ENCODE measurements around the gene CAMK2G. TPM values are rescaled to one million over a fixed set of nuclear protein-coding genes. Genes with fewer than 3 reads are reported as not detected.

The CAMK2G gene
- total RNA-seq, 2 experiments from 2014 or later: 34.4 to 38.4 TPM

- peaks cover 70% of the 10 kb centered on the region for H3K36me3 ChIP-seq (ENCODE audit: insufficient read depth, low read length)
Observed at GRCh38 chr10:73827346-73828089, 46.8 kb downstream of the CAMK2G start.

GRCh38 chr10:73824146-73824725 lies 50.1 kb downstream of the CAMK2G start:
- H3K9me3 Mint-ChIP-seq: no peaks in the 10 kb centered on the region
- no peak for DNase-seq
- Histone ChIP-seq H3K9me3 (ENCODE audit: control insufficient read depth in 1 of 2, insufficient read depth in 1 of 2, low read length in 2 of 2) (no peaks in the 10 kb centered on the region), H3K4me1 (ENCODE audit: insufficient read depth, low read length) (no peaks in the 10 kb centered on the region), H3K27me3 (ENCODE audit: control insufficient read depth in 1 of 2, insufficient read depth in 2 of 2, low read length in 2 of 2) (no peaks in the 10 kb centered on the region), H3K36me3 (ENCODE audit: insufficient read depth, low read length) (peaks cover 78% of the 10 kb centered on the region), H3K27ac (ENCODE audit: low read depth in 1 of 2, low read length in 2 of 2) (no peak overlapping the region), H3K4me3 (ENCODE audit: low read length) (no peak overlapping the region)
- CTCF ChIA-PET: no interaction called here
- H3K4me3 Mint-ChIP-seq: no peak overlapping the region
- H3K27me3 Mint-ChIP-seq: no peaks in the 10 kb centered on the region
- no peak for TF ChIP-seq CTCF (IDR thresholded peaks at IDR 0.05)
- H3K4me1 Mint-ChIP-seq (ENCODE audit: low read depth): no peaks in the 10 kb centered on the region
- peaks cover 68% of the 10 kb centered on the region for H3K36me3 Mint-ChIP-seq (ENCODE audit: low read depth)
- ATAC-seq (ENCODE audit: poor library complexity): no peak
- no peak overlapping the region for H3K27ac Mint-ChIP-seq
- intact Hi-C loops (cut with DNase I, micrococcal nuclease): no loop called here
- POLR2A ChIA-PET: no interaction called here

More at GRCh38 chr10:73827346-73828089, 46.8 kb downstream of the CAMK2G start:
- Histone ChIP-seq H3K4me1 (ENCODE audit: insufficient read depth, low read length) (no peaks in the 10 kb centered on the region), H3K27ac (ENCODE audit: low read depth in 1 of 2, low read length in 2 of 2) (no peak overlapping the region), H3K27me3 (ENCODE audit: control insufficient read depth in 1 of 2, insufficient read depth in 2 of 2, low read length in 2 of 2) (no peaks in the 10 kb centered on the region), H3K4me3 (ENCODE audit: low read length) (no peak overlapping the region), H3K9me3 (ENCODE audit: control insufficient read depth in 1 of 2, insufficient read depth in 1 of 2, low read length in 2 of 2) (no peaks in the 10 kb centered on the region)
- no peaks in the 10 kb centered on the region for H3K9me3 Mint-ChIP-seq
- DNase-seq (no peak), ATAC-seq (ENCODE audit: poor library complexity) (no peak)
- no peak overlapping the region for H3K27ac Mint-ChIP-seq
- CTCF ChIA-PET: no interaction called here
- no peak overlapping the region for H3K4me3 Mint-ChIP-seq
- no peaks in the 10 kb centered on the region for H3K27me3 Mint-ChIP-seq
- intact Hi-C loops (cut with DNase I, micrococcal nuclease): no loop called here
- POLR2A ChIA-PET: no interaction called here
- H3K4me1 Mint-ChIP-seq (ENCODE audit: low read depth): no peaks in the 10 kb centered on the region
- peaks cover 59% of the 10 kb centered on the region for H3K36me3 Mint-ChIP-seq (ENCODE audit: low read depth)
- no peak for TF ChIP-seq CTCF (IDR thresholded peaks at IDR 0.05)

GRCh38 chr10:73823391-73823790 lies 51.0 kb downstream of the CAMK2G start:
- CTCF ChIA-PET: no interaction called here
- Mint-ChIP-seq H3K27me3 (no peaks in the 10 kb centered on the region), H3K27ac (no peak overlapping the region), H3K36me3 (ENCODE audit: low read depth) (peaks cover 72% of the 10 kb centered on the region), H3K4me3 (no peak overlapping the region), H3K9me3 (no peaks in the 10 kb centered on the region), H3K4me1 (ENCODE audit: low read depth) (no peaks in the 10 kb centered on the region)
- Histone ChIP-seq H3K4me1 (ENCODE audit: insufficient read depth, low read length) (no peaks in the 10 kb centered on the region), H3K9me3 (ENCODE audit: control insufficient read depth in 1 of 2, insufficient read depth in 1 of 2, low read length in 2 of 2) (no peaks in the 10 kb centered on the region), H3K27ac (ENCODE audit: low read depth in 1 of 2, low read length in 2 of 2) (no peak overlapping the region), H3K4me3 (ENCODE audit: low read length) (no peak overlapping the region), H3K36me3 (ENCODE audit: insufficient read depth, low read length) (peaks cover 80% of the 10 kb centered on the region), H3K27me3 (ENCODE audit: control insufficient read depth in 1 of 2, insufficient read depth in 2 of 2, low read length in 2 of 2) (no peaks in the 10 kb centered on the region)
- POLR2A ChIA-PET: interaction anchor here (0.6 kb wide), 1 partner anchor 203 kb away, joined by 3 read pairs; no protein-coding TSS in a partner anchor
- intact Hi-C loops (cut with DNase I, micrococcal nuclease): no loop called here
- ATAC-seq (ENCODE audit: poor library complexity) (no peak), DNase-seq (no peak)
- no peak for TF ChIP-seq CTCF (IDR thresholded peaks at IDR 0.05)

All from CD4-positive, alpha-beta T cell (primary cell).